Activated CD4-positive, alpha-beta T cell treated with anti-CD3 and anti-CD28 coated beads, Interleukin-2, amount 10 ng/mL, durations not matched to agents 7 days and 5 days (primary cell): Measurements from ENCODE around the gene BLTP3A. TPM values are rescaled to one million over a fixed set of nuclear protein-coding genes. Genes with fewer than 3 reads are reported as not detected.
"Not testable (repeated sequence)": the region's sequence is repeated elsewhere in the genome, so short reads cannot be mapped to it uniquely, and the experiment has no call there.

Experiments
- CTCF ChIA-PET: fragments of 350-600 bp; sonication (Branson Sonifier 250); formaldehyde crosslinking; loops from one replicate; lab custom pipeline; 2021; ENCODE audit warnings: antibody characterized with exemption; lab: Charles Lee
- POLR2A ChIA-PET: fragments of 350-600 bp; sonication (Branson Sonifier 250); formaldehyde crosslinking; loops from one replicate; lab custom pipeline; 2021; ENCODE audit warnings: antibody characterized with exemption; lab: Charles Lee
- DNase-seq: peaks from one replicate; pipeline ENCODE4 v3.0.0-alpha.2; 2020
- H3K27ac Mint-ChIP-seq: one replicate; pipeline ENCODE4 v1.8.0; 2021; ENCODE audit warnings: mild to moderate bottlenecking, moderate library complexity, mixed read lengths
- H3K27me3 Mint-ChIP-seq: one replicate; pipeline ENCODE4 v1.8.0; 2021; ENCODE audit warnings: mixed read lengths
- H3K36me3 Mint-ChIP-seq: one replicate; pipeline ENCODE4 v1.8.0; 2021; ENCODE audit warnings: low read depth, mixed read lengths
- H3K4me1 Mint-ChIP-seq: one replicate; pipeline ENCODE4 v1.8.0; 2021; ENCODE audit warnings: mixed read lengths
- H3K4me3 Mint-ChIP-seq: one replicate; pipeline ENCODE4 v1.8.0; 2021; ENCODE audit warnings: mild to moderate bottlenecking, moderate library complexity, mixed read lengths
- H3K9me3 Mint-ChIP-seq: one replicate; pipeline ENCODE4 v1.8.0; 2021; ENCODE audit warnings: mixed read lengths
- total RNA-seq, 2 experiments: library from RNA; stranded (reverse); gene quantifications; one replicate each; pipeline ENCODE4 v1.2.3, GENCODE V29; 2021

The BLTP3A gene
- total RNA-seq, 2 experiments from 2014 or later: 11.4 to 13.8 TPM

DNA sequence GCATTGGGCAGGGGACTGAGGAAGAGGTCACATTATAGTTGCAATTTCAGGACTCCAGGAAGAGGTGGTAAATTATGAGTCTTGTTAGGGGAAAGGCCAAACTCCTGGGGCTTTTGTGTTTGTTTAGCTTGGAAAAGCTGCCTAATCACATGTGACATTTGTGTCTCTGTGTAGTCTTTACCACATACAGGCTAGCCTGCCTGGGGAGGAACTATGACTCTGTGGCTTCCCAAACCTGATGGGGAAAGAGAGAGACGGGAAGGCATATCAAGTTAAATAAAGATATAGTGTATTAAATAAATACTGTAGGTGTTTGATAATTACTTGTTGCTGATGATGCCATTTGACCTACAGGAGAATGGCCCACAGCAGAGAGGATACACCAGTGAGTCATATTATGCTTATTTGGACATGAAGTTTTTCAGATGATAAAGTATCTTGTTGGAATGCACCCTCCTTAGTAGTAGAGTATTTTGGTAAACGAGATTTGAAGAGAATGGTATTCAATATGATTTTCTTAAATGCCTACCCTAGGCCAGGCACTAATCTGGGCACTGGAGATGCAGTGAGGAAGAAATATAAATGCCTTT lies 4.0 kb downstream of the BLTP3A start:
- Mint-ChIP-seq H3K4me3 (no peak overlapping the region), H3K9me3 (no peaks in the 10 kb centered on the region), H3K36me3 (no peaks in the 10 kb centered on the region), H3K27ac (no peak overlapping the region), H3K4me1 (peaks cover 14% of the 10 kb centered on the region), H3K27me3 (no peaks in the 10 kb centered on the region)
- POLR2A ChIA-PET: no interaction called here
- CTCF ChIA-PET: no interaction called here
- DNase-seq: no peak

DNA sequence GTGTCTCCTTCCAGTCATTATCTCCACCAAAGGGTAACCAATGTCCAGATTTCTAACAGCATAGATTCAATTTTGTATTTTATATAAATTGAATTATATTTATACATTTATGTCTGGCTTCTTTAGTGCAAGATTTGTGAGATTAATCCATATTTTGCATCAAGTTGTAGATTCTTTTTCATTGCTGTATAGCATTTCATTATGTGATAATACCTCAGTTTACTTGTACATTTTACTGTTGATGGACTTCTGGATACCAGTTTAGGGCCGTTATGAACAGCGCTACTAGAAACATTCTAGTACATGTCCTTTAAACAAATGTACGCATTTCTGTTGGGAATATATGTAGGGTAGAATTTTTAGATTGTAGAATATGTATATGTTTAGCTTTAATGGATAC lies 6.2 kb downstream of the BLTP3A start:
- no peak overlapping the region for H3K4me3 Mint-ChIP-seq
- no peaks in the 10 kb centered on the region for H3K9me3 Mint-ChIP-seq
- CTCF ChIA-PET: no interaction called here
- no peaks in the 10 kb centered on the region for H3K36me3 Mint-ChIP-seq
- DNase-seq: no peak
- no peaks in the 10 kb centered on the region for H3K27me3 Mint-ChIP-seq
- POLR2A ChIA-PET: no interaction called here
- H3K27ac Mint-ChIP-seq: no peak overlapping the region
- H3K4me1 Mint-ChIP-seq: peaks cover 8% of the 10 kb centered on the region

DNA sequence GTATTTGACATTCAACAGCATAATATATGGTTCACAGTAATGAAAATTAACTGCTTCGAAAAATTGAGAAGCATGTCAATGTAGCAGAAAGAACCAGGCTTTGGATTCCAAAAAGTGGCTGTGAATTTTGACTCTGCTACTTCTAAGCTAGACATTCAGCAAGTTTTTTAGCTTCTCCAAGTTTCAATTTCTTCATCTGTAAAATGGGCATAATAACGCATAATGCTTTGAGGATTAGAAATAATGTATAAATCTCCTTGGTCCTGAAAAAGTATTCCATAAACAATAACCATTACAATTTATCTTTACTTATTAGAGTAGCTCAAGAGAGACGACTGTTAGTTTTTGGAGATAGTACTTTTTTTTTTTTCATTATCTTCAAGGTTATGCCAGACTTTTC lies 7.7 kb downstream of the BLTP3A start:
- Mint-ChIP-seq H3K36me3 (no peaks in the 10 kb centered on the region), H3K9me3 (no peaks in the 10 kb centered on the region), H3K27ac (no peak overlapping the region), H3K4me3 (no peak overlapping the region), H3K27me3 (no peaks in the 10 kb centered on the region), H3K4me1 (no peaks in the 10 kb centered on the region)
- POLR2A ChIA-PET: interaction anchor here (0.6 kb wide), 1 partner anchor 10 kb away, joined by 3 read pairs; no protein-coding TSS in a partner anchor
- DNase-seq: no peak
- CTCF ChIA-PET: interaction anchor here (0.6 to 1.3 kb wide), 6 partner anchors 12 to 493 kb away, joined by 3 to 5 read pairs (median 3); no protein-coding TSS in a partner anchor

DNA sequence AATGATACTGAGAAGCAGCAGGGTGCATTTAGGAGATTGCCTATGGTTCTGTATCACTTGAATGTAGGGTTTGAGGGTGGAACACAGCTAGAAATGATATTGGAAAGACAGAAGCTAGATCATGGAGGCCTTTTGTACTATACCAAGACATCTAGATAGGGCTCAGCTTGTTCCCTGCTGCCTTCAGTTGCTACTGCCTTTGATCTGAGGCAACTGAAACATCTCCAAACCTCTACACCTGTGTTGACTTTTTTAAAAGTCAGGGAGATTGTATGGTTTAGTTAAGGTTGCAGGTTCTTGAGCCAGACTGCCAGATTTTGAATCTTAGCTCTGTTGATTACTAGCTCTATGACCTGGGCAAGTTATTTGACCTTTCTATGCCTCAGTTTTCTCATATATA lies 12.7 kb downstream of the BLTP3A start:
- H3K4me3 Mint-ChIP-seq: no peak overlapping the region
- CTCF ChIA-PET: interaction anchor here (0.6 to 3.1 kb wide), 4 partner anchors 13 to 43 kb away, joined by 3 to 12 read pairs (median 3); partner anchors contain the start of gene BLTP3A

DNA sequence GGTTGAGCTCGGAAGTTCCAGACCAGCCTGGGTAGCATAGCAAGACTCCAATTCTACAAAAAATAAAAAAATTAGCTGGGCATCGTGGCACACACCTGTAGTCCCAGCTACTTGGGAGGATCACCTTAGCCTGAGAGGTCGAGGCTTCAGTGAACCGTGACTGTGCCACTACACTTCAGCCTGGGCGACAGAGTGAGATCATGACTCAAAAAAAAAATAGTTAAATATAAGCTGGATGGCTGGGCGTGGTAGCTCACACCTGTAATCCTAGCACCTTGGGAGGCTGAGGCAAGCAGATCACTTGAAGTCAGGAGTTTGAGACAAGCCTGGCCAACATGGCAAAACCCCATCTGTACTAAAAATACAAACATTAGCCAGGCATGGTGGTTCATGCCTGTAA lies 13.2 kb downstream of the BLTP3A start:
- POLR2A ChIA-PET: not testable (repeated sequence)

More for the DNA sequence above, 12.7 kb downstream of the BLTP3A start:
- POLR2A ChIA-PET: no interaction called here
- H3K27me3 Mint-ChIP-seq: no peaks in the 10 kb centered on the region
- H3K36me3 Mint-ChIP-seq: no peaks in the 10 kb centered on the region
- H3K4me1 Mint-ChIP-seq: no peaks in the 10 kb centered on the region
- H3K27ac Mint-ChIP-seq: no peak overlapping the region
- no peaks in the 10 kb centered on the region for H3K9me3 Mint-ChIP-seq
- no peak for DNase-seq

DNA sequence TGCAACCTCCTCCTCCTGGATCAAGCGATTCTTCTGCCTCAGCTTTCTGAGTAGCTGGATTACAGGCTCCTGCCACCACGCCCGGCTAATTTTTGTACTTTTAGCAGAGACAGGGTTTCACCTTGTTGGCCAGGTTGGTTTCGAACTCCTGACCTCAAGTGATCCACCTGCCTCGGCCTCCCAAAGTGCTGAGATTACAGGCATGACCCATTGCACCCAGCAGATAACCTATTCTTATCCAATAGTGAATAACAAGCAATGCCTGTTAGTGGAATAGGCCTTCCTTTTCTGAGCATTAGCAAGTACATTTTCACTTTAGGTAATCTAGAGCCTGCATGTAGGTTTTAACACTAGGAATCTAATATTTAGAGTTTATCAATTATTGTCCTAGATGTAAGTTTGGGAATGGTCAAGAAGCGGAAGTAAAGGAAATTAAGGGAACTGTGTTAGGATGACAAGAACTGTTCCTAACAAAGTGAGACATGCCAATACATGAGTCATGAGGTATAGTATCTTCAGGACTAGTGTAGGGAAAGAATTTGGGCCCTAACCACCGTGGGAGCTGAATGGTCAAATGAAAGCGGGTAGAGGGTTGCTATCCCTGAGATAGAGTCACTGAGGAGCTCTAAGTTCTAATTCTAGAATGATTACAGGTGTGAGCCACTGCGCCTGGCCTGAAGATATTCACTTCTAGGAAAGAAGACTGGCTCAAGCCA lies 15.0 kb downstream of the BLTP3A start:
- no peaks in the 10 kb centered on the region for H3K9me3 Mint-ChIP-seq
- H3K36me3 Mint-ChIP-seq: no peaks in the 10 kb centered on the region
- no peak overlapping the region for H3K4me3 Mint-ChIP-seq
- ChIA-PET POLR2A (no interaction called here), CTCF (interaction anchor here (1.2 kb wide), 1 partner anchor 15 kb away, joined by 3 read pairs; the partner anchor contains the start of gene BLTP3A)
- H3K27ac Mint-ChIP-seq: no peak overlapping the region
- no peak for DNase-seq
- H3K27me3 Mint-ChIP-seq: no peaks in the 10 kb centered on the region
- peaks cover 9% of the 10 kb centered on the region for H3K4me1 Mint-ChIP-seq

More for the DNA sequence above, 13.2 kb downstream of the BLTP3A start:
- H3K36me3 Mint-ChIP-seq, H3K27ac Mint-ChIP-seq, H3K9me3 Mint-ChIP-seq, DNase-seq, H3K4me3 Mint-ChIP-seq, H3K27me3 Mint-ChIP-seq, H3K4me1 Mint-ChIP-seq: not testable (repeated sequence)
- CTCF ChIA-PET: interaction anchor here (0.6 to 3.1 kb wide), 6 partner anchors 13 to 345 kb away, joined by 3 to 12 read pairs (median 3); partner anchors contain the start of gene BLTP3A

DNA sequence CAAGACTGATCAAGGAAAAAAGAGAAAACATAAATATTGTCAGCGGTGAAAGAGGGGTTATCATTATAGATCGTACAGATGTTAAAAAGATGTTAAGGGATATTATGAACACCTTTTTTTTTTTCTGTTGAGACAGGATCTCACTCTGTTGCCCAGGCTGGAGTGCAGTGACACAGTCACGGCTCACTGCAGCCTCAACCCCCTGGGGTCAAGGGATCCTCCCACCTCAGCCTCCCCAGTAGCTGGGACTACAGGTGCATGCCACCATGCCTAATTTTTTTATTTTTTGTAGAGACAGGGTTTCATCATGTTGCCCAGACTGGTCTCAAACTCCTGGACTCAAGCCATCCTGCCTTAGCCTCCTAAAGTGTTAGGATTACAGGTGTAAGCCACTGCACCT lies 16.6 kb downstream of the BLTP3A start:
- H3K27me3 Mint-ChIP-seq, CTCF ChIA-PET, H3K4me3 Mint-ChIP-seq, H3K36me3 Mint-ChIP-seq, H3K4me1 Mint-ChIP-seq, H3K9me3 Mint-ChIP-seq, H3K27ac Mint-ChIP-seq, POLR2A ChIA-PET, DNase-seq: not testable (repeated sequence)

DNA sequence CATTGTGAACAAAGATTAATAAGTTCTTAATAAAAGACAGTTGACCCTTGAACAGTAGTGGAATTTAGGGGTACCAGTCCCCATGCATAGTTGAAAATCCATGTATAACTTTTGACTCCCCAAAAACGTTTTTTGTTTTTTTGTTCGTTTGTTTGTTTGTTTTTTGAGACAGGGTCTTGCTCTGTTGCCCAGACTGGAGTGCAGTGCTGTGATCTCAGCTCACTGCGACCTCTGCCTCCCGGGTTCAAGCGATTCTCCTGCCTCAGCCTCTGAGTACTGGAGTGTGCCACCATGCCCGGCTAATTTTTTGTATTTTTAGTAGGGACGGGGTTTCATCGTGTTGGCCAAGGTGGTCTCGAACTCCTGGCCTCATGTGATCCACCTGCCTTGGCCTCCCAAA lies 17.5 kb downstream of the BLTP3A start:
- H3K27me3 Mint-ChIP-seq, DNase-seq, H3K36me3 Mint-ChIP-seq, H3K9me3 Mint-ChIP-seq, H3K27ac Mint-ChIP-seq, H3K4me3 Mint-ChIP-seq, H3K4me1 Mint-ChIP-seq, CTCF ChIA-PET: not testable (repeated sequence)
- POLR2A ChIA-PET: interaction anchor here (0.7 kb wide), 1 partner anchor 10 kb away, joined by 3 read pairs; no protein-coding TSS in a partner anchor

DNA sequence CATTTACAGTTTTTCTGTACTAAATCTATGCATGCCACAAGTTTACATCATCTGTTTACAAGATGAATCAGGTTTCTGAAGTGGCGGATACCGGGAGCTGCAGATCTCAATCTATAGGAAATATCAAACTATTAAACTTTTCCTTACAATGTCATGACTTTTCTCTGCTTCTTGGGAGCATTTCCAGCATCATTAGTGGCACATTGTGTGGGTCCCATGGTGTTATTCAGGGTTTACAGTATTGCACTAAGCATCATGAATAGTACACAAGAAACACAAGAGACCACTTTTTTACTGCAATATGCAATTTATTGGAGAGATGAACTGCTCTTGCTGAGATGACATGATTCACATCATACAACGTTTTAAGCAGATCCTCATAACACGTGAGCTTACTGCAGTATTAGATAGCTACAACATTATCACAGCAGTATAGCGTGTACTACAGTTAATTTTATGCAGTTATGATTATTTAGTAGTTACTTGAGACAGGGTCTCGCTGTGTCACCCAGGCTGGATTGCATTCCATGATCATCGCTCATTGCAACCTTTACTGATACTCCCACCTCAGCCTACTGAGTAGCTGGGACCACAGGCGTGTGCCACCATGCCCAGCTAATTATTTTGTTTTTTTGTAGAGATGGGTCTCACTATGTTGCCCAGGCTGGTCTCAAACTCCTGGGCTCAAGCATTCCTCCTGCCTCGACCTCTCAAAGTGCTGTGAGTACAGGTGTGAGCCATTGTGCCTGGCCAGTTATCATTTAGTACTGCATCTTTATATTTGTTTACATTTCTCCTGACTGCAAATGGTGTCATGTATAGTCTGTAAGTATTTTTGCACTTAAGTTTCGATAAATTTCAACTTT lies 18.4 kb downstream of the BLTP3A start:
- POLR2A ChIA-PET: no interaction called here
- Mint-ChIP-seq H3K36me3 (no peaks in the 10 kb centered on the region), H3K4me3 (no peak overlapping the region), H3K9me3 (no peaks in the 10 kb centered on the region), H3K4me1 (peaks cover 9% of the 10 kb centered on the region), H3K27ac (no peak overlapping the region), H3K27me3 (no peaks in the 10 kb centered on the region)
- no peak for DNase-seq
- CTCF ChIA-PET: no interaction called here

DNA sequence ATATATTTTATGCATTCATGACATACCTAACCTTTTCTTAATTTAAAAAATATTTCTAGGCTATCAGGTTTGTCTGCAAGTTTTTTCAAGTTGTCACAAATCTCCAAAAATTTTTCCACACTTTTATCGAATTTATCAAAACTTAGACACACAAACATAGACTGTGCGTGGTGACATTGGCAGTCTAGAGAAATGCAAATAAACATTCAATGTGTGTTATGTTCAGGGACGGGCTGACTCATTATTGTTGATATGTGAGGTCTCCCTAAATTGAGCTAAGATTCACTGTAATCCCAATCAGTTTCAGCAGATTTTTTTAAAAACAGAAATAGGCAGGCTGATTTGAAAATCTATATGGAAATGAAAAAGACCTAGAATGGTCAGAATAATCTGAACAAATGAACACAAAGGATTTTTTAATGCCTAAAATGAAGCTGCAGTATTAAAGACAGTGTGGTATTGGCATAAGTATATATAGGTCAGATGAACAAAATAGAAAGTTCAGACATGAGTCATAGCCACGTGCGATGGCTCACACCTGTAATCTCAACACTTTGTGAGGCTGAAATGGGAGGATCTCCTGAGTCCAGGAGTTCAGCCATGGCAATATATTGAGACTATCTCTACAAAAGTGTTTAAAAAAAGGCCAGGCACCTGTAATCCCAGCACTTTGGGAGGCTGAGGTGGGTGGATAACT lies 19.2 kb downstream of the BLTP3A start:
- Mint-ChIP-seq H3K27ac (no peak overlapping the region), H3K27me3 (no peaks in the 10 kb centered on the region), H3K4me3 (no peak overlapping the region), H3K9me3 (no peaks in the 10 kb centered on the region), H3K4me1 (peaks cover 9% of the 10 kb centered on the region), H3K36me3 (no peaks in the 10 kb centered on the region)
- ChIA-PET CTCF (interaction anchor here (1.1 to 1.2 kb wide), 2 partner anchors 11 to 57 kb away, joined by 3 to 4 read pairs; no protein-coding TSS in a partner anchor), POLR2A (no interaction called here)
- DNase-seq: no peak

DNA sequence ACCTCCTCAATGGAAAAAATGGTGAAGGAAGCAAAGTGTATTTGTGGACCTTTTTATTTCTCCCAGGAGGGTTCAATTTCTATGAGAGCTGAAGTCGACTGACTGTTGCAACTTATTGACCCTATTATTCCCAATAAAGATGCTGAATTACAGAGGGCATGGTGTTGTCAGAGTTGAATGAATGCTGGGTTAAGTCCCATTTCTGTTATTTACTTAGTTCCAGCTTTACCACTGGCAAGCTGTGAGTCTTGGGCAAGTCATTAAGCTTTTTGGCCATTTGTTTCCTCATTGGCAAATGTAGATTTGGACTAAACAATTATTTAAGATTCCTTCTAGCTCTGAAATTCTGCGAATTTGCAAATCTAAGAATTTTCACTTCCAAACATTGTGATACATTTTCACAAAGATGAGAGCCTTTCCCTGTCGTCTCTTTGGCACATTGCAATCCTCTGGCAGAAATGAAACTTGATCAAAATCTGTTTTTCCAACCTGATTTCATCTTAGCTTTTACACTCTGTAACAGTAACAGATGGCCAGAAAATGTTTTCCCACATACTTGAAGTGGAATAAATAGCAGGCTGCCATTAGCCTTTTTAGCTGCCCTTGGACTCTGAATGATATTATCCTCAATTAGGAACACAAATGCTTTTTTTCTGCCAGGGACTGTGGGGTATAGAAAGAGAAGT lies 21.3 kb downstream of the BLTP3A start:
- H3K36me3 Mint-ChIP-seq: no peaks in the 10 kb centered on the region
- no peaks in the 10 kb centered on the region for H3K9me3 Mint-ChIP-seq
- DNase-seq: no peak
- H3K4me3 Mint-ChIP-seq: no peak overlapping the region
- peaks cover 9% of the 10 kb centered on the region for H3K4me1 Mint-ChIP-seq
- ChIA-PET CTCF (interaction anchor here (0.6 to 1.6 kb wide), 3 partner anchors 38 to 257 kb away, joined by 3 read pairs; no protein-coding TSS in a partner anchor), POLR2A (no interaction called here)
- H3K27ac Mint-ChIP-seq: no peak overlapping the region
- no peaks in the 10 kb centered on the region for H3K27me3 Mint-ChIP-seq
